Stimulated activated CD4-positive, alpha-beta T cell treated with anti-CD3 and anti-CD28 coated beads, Interleukin-12 subunit alpha, Interleukin-12 subunit beta, amount 100 ng/mL, for 4 hours (primary cell): Measurements from ENCODE around the gene MAN2B2.

Experiments used
- DNase-seq: peaks from one replicate; pipeline ENCODE4 v3.0.0-alpha.2; 2020

Gene MAN2B2

DNA sequence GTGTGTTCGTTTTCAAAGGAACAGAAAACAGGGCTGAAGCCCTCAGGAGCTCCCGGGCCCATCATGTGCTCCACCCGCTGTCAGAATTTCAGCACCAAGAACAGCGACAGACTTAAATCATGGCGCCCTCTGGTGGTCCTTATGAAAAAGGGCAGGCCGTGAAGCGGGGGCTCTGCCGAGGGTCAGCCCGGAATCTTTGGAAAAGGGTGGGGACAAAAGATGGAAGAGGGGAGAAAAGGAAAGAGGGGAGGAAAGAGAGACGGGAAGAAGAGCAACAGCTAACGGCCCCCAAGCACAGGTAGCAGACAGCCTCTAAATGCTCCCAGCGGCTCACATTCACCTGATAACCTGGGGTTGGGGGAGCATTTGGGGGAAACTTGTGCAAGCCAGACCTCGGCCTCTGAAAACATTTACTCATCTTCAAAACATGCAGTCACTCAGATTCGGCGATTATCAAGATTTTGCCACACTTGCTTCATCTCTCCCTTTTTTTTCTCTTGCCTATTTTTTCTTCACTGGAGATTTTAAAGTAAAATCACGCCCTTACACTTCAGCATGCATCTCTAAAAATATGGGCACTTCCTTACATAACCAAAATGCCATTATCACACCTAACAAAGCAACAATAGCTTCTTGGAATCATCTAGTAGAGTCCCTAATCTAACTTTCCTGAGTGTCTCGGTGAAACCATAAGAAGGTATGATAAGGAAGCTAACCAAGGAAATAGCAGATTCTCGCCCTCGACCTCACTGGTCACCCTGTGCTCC is 28.1 kb upstream of the MAN2B2 start:
- peak; percentile 21 for DNase-seq

DNA sequence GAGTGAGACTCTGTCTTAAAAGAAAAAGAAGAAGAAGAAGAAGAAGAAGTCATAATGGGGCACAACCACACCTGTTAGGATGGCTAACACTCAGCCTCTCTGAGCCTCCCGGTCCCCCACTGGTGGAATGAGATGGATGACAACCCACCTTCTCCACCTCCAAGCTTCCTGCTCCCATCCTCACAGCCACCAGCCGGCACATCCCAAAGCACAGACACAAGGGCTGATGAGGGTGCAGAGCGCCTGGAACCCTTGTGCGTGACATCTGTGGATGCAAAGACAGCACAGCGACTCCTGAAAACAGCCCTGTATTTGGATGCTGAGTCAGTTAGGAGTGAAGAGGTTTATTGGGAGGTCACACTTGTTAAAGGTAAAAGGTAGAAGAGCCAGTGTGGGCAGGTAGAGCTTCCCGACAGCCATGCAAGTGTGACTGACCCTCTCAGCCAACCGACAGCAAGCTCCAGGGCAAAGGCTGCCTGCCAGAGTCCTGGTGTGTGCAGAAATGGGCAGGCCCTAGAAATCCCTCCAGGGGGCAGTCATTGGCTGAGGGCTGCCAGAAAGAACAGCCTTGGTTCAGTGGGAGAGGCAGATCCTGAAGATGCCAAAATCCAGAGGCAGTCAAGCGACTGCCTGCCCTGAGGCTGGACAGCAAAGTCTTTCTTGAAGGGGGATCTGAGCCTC is 26.6 kb upstream of the MAN2B2 start:
- no peak for DNase-seq

DNA sequence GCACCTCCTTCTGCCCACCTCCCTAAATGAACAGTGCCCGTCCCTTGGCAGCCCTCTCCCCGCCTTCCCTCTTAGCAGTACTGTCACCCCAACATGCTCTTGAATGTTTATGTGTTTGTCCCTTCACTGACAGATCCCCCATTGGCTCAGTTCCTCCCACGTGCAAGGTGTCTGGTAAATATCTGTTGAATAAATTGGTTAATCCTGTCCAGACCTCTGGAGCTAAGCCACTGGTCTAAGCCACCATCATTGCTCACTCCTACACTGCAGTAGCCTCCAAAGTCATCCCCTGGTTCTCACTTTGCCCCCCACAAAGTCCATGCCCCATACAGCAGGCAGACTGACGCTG is 26.1 kb upstream of the MAN2B2 start:
- no peak for DNase-seq

GRCh38 chr4:6549445-6549844 is 25.5 kb upstream of the MAN2B2 start:
- no peak for DNase-seq

- DNase-seq, result no peak
These were observed 24.9 kb upstream of the MAN2B2 start for GRCh38 chr4:6549890-6550620.

DNA sequence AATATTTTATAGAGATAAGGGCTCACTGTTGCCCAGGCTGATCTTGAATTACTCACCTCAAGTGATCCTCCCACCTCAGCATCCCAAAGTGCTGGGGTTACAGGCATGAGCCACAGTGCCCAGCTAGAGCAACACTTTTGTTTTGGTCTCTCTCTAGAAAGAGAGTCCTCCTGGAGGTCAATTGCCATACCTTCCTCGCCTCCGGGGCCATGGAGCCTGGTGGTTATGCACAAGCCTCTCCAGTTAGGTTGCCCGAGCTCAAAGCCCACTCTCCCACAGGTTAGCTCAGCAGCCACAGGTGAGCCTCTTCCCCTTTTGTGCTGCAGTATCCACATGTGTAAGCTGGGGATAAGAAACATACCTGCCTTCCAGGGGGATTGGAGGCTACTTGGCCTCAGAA is 24.2 kb upstream of the MAN2B2 start:
- no peak for DNase-seq

GRCh38 chr4:6551660-6552059 is 23.3 kb upstream of the MAN2B2 start:
- DNase-seq, result no peak

DNA sequence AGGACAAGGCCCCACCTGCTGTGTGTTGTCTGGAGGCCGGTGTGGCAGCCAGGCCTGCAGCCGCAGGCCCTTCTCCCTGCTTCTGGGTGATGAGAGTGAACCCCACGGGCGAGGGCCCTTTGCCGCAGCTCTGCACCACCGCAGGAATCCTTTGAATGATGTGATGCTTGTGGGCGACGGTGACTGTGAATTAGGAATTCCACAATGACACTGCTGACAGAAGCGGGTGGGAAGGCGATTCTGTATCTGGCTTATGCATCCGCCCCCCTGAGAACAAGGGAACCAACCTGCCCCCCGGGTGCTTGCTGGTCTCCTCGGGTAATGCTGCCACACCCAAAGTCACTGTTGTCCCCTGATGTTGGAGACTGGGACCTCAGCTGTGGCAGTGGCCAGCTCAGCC is 19.5 kb upstream of the MAN2B2 start:
- no peak for DNase-seq

DNA sequence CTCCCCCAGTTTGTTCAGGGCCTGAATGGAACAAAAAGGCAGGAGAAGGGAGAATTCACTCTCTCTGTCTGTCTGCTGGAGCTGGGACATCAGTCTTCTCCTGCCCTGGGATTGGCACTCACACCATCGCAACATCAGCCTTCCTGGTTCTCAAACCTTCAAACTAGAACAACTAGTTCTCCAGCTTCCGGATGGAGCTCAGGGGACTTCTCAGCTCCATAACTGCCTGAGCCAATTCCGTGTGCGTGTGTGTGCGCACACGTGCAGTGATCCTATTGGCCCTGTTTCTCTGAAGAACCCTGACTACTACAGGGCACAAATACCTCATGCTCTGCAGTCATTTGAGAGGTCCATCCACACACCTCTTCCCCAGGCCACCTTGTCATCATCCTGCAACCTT is 18.7 kb upstream of the MAN2B2 start:
- DNase-seq, result no peak

DNA sequence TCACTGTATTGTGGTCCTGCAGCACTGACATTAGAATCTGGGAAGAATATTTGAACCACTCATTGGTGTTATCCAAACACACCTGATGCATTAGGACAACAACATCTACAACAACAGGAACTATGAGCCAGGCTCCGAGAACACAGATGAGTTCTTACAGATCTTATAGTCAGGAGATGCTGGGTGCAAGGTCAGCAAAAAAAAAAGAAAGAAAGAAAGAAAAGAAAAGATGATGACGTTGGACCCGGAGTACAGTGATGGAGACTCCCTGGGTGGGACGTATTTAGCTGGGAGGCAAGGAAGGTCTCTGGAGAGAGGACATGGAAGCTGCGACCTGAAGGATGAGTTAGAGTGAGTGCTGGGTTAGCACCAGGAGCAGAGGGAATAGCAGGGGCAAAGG is 17.8 kb upstream of the MAN2B2 start:
- DNase-seq, result no peak

- DNase-seq, result no peak
These were observed 17.1 kb upstream of the MAN2B2 start for GRCh38 chr4:6557856-6558255.

DNA sequence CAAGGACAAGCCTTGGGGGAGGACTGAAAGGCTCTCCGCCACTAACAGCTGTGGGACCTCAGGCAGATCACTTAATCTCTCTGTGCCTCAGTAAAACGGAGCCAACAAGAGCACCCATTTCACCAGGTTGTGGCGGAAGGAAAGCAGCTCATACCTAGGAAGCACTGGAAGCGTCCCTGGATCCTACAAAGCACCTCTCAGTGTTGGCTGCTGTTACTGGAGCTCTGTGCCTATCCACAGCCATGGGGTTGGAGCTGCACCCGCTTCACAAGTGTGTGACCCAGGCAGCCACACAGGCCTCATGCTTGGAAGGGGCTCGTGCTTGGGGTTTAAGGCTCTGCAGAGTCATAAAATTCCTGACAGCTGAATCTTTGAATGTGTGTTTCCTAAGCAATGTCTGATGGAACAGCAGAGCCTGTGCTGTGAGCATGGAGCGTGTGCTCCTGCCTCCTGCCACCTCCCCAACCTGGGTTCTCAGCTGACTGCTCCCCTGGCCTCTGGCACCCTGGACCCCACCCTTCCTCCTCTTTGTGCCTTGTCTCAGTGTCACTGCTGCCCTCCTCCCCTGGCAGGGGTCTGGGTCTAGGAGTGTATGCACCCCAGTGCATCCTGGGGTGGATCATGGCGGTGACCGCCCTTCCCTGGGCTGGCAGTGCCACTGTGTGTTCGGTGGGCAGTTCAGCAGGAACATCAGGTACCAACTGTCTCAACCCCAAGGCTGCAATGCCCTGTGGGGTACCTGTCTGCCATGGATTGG is 14.4 kb upstream of the MAN2B2 start:
- DNase-seq, result no peak

DNA sequence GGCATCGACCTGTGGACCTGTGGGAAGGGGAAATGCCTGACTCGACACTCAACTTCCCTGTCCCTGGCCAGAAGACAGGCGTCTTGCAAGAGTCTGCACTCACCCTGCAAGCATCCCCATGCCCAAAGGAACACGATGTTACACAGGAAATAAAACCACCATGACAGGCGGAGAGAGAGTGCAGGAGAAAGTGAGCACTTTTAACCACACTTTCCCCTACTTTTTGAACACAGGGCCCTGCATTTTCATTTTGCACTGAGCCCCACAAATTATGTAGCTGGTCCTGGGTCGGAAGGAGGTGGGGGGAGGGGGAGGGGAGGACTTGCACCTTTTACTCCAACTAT is 13.8 kb upstream of the MAN2B2 start:
- no peak for DNase-seq

DNA sequence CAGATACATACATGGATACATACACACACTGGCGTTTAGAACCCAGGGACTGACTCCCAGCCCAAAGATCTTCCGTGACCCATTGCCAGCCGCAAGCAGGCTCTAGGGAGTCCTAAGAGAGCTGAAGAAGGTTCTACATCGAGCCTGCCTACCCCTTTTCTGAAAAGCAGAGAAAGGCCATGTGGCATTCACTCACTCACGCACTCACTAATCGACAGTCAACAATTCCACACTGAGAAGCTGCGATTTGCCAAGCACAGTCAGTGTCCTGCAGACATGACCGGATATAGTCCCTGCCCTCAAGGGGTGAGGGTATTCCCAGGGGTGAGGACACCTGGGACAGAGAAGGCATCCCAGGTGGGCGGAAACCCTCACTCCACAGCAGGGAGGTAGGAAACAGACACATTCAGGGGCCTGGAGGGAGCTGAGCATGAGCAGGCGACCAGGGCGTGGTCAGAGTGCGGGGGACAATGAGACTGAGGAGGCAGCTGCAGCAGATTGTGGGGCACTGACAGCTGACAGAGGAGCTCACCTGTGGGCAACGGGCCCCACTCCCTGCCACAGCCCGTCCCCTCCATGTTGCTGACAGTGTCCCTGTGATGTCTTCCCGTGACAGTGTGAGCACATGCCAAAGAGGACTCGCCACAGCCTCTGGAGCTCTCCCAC is 13.2 kb upstream of the MAN2B2 start:
- no peak for DNase-seq

DNA sequence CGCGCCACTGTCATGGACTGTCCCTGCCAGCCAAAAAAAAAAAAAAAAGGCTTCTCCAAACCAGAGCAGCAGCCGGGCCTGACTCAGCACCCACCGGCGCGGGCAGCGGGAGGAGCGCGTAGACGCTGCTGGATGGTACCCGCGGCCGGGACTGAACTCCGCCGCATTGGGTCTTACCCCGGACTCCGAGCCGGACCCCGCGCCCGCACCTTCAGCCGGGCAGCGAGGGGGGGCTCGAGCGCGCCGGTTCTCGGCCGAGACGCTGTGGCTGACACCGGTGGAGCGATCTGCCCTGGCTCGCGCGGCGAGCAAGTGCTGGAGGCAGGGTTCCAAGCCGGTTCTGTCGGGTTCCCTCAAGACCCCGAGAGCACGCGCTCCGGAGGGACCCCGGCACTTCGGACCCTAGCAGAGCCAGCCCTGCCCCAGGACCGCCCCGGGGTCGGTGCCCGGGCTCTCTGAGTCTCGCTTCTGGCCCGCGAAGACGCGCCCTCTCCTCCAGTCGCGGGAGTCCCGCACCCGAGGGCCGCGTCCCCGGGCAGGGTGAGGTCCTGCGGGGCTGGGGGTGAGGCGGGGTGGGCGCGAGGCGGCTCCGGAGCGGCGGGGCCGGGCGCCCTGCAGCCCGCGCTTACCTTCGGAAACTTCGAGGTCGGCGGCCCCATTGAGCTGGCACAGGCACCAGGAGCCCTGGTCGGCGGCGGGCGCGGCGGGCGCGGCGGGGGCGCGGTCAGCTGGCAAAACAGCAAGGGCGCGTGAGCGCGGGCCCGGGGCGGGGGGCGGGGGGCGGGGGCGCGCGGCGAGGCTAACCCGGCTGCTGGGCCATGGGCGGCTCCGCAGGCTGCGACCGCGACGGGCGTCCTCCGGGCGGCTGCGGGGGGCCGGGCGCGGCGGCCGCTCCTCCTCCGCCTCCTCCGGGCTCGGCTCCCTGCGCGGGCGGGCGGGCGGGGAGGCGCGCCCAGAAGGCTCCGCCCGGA is 11.8 kb upstream of the MAN2B2 start:
- DNase-seq, result no peak

DNA sequence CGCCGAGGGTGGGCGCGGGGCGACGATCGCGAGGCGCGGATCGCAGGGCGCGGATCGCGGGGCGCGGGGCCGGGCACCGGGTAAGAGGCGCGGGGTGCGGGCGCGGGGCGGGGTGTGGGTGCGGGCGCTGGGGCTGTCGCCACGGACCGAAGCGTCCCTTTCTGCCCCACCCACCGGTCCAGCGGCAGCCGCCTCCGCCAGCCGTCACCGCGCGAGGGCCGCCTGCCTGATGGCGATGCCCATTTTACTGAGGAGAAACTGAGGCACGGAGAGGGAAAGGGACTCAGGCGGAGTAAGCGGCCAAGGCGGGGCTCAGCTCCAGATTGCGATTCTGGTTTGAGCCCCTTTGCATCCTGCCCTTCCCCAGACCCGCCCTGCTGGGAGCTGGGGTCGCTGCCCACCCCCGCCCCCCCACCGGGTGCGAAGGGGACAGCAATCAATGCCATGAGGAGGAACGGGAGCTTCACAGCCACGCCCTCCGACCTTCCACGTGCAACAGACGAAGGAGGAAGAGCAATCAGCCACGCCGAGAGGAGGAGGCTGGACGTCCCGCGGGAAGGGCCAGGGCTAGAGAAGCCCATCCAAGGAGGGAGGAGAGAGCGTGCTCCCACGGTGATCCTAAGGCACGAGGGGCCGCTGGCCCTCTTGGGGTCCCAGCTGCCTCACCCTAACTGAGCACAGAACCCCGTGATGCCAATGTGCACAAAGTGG is 10.9 kb upstream of the MAN2B2 start:
- DNase-seq, result no peak

GRCh38 chr4:6565691-6566390 is 9.1 kb upstream of the MAN2B2 start:
- DNase-seq, result no peak

DNA sequence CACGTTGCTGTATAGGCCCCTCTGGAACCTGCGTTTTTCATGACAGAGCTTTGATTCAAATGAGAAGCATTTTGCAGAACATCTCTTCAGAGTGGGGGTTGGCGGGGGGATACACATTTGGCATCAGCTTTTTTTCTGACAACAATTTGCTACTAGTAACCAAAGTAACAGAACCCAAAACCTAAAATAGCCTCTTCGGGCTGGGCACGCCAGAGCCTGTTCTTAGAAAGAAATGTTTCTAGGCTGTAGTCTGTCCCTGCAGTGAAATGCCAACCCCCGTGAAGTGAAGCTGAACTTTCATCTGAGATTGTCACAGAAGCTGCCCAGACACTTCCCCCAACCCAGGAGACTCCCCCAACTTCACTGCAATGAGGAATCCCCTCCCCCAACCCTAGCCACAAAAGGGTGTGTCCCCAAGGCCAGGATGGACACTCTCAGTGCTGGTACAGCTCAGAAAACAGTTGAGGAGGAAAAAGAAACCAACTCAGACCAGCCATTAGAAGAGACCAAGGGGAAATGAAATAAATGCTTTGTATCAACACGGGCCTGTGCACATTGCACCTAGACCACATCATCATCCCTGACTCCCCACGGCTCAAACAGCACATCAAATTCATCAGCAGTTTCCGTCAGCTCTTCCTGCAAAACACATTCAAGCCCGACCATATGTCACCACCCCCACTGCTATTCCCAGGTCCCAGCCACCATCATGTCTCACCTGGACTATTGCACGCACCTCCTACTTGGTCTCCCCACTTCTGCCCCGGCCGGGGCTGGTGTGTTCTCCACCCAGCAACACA is 8.4 kb upstream of the MAN2B2 start:
- no peak for DNase-seq

- no peak for DNase-seq
These were observed 7.8 kb upstream of the MAN2B2 start for GRCh38 chr4:6567218-6567617.

DNA sequence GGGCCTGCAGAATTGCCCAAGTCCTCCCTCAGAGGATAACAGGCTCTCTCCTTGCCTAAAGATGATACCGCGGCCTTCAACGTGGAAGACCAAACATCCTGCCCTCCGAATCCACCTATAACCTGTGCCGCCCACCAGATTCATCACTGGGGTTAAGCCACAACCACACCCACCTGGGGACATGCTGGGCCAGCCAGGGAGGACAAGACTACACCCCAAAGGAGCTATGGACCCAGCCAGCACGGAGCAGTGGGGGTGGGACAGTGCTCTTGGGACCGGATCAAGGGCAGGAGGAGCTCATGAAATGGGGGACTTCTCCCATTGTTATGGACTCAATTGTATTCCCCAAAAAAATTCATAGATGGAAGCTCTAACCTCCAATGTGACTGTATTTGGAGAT is 6.8 kb upstream of the MAN2B2 start:
- no peak for DNase-seq
